BLaER1 (cell line): ENCODE data around the gene TCERG1L.

Source experiments
- H3K27ac ChIP-seq: shearing (Covaris generic); formaldehyde crosslinking; 2 replicates; pipeline ENCODE4 v1.8.1; 2022
- H3K27me3 ChIP-seq: shearing (Covaris generic); formaldehyde crosslinking; 2 replicates; pipeline ENCODE4 v1.8.1; 2022
- H3K36me3 ChIP-seq: shearing (Covaris generic); formaldehyde crosslinking; 2 replicates; pipeline ENCODE4 v1.8.1; 2022
- H3K4me1 ChIP-seq: shearing (Covaris generic); formaldehyde crosslinking; 2 replicates; pipeline ENCODE4 v1.8.1; 2022
- H3K4me2 ChIP-seq: shearing (Covaris generic); formaldehyde crosslinking; 2 replicates; pipeline ENCODE4 v1.8.1; 2022
- H3K4me3 ChIP-seq: shearing (Covaris generic); formaldehyde crosslinking; 2 replicates; pipeline ENCODE4 v1.8.1; 2022
- H3K9ac ChIP-seq: shearing (Covaris generic); formaldehyde crosslinking; 2 replicates; pipeline ENCODE4 v1.8.1; 2022
- H3K9me3 ChIP-seq: shearing (Covaris generic); formaldehyde crosslinking; 2 replicates; pipeline ENCODE4 v1.8.1; 2022
- H4K20me1 ChIP-seq: shearing (Covaris generic); formaldehyde crosslinking; 2 replicates; pipeline ENCODE4 v1.8.1; 2022
- Cebpa-rat ChIP-seq: shearing (Covaris generic); IDR thresholded peaks from 2 replicates; pipeline ENCODE4 v1.8.1; 2022

The TCERG1L gene

DNA sequence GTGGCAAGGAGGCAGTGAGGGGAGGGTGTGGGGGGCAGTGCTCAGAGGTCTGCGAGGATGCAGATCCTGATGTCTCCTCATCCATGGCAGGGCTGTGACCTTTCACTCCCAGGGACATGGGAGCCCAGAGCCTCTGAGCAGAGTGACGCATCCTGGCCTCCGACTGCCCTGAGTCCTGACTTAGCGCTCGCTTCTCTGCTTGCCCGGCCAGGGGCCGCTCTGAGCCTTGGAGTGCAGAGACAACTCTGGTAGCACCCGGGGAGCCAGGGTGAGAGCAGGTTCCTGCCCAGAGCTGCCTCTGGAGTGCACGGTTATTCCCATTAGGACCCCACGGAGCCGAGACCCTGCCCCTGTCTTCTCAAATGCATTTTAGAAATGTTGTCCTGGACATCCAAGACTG is 188.0 kb downstream of the TCERG1L start:
- H3K4me3 ChIP-seq = no peak overlapping the region
- peaks cover 78% of the 10 kb centered on the region for H3K4me1 ChIP-seq
- no peak overlapping the region for H3K9ac ChIP-seq
- H3K36me3 ChIP-seq = peaks cover 43% of the 10 kb centered on the region
- no peaks in the 10 kb centered on the region for H3K27me3 ChIP-seq
- H4K20me1 ChIP-seq = no peaks in the 10 kb centered on the region
- TF ChIP-seq Cebpa-rat = no peak
- no peak overlapping the region for H3K27ac ChIP-seq
- peaks cover 20% of the 10 kb centered on the region for H3K9me3 ChIP-seq
- no peak overlapping the region for H3K4me2 ChIP-seq

DNA sequence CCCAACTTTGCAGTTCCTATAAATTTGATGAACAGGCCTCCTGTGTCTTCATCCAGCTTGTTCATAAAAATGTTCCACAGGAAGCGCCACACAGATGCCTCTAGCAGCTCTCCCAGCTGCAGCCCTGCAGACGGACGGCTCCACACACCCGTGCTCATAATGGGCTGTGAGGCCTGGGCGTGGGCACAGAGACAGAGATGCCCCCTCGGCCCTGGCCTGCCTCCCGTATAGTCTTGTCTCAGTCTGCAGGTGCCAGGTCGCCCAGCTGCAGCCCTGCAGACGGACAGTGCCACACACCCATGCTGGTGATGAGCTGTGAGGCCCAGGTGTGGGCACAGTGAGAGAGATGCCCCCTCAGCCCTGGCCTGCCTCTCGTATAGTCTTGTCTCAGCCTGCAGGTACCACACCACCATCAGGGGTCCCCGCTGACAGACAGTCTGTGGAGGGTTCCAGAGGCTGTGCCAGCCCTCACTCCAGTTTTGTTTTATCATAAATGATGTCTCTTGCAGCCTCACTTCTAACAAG is 189.9 kb downstream of the TCERG1L start:
- Histone ChIP-seq H3K27ac (0 out of 2 replicates have a peak overlapping the region, but pooled peaks have one; percentile 0), H3K36me3 (peaks cover 58% of the 10 kb centered on the region), H3K4me3 (no peak overlapping the region), H4K20me1 (no peaks in the 10 kb centered on the region), H3K9me3 (peaks cover 38% of the 10 kb centered on the region), H3K27me3 (no peaks in the 10 kb centered on the region), H3K4me1 (peaks cover 78% of the 10 kb centered on the region), H3K9ac (no peak overlapping the region), H3K4me2 (peak overlapping the region; percentile 69)
- TF ChIP-seq Cebpa-rat = no peak

DNA sequence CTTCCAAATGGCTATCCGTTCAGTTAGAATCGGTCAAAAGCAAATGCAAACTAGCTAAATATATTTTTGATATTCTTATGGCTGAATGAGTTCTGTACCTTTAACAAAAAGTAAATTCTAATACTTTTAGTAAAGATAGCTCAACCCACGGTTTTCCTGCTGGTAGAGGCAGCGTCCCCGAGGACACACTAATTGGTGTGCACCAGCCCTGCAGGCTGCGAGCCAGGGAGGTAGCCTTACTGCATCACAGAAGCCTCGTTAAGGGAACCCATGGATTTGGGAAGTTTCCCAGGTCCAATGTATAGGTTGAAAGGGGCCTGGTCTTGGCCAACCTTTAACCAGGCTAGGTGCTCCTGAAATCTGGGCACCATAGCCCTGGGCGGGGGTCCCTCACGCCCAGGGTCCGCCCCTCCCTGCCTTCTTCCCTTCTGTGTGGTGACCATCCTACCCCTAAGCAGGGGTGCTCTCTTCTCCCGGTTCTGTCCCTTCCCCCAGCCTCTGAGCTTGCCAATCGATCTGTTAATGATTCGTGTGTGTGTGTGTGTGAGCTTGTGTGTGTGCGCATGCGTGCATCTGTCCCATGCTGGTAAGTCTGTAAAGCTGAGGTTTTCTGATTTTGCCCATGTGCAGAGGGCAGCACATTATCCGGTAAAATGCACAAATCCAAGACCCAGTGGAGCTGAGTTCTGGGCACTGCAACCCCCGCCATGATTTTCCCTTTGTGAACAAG is 191.7 kb downstream of the TCERG1L start:
- H3K36me3 ChIP-seq = peaks cover 54% of the 10 kb centered on the region
- H3K4me1 ChIP-seq = peaks cover 80% of the 10 kb centered on the region
- H3K27me3 ChIP-seq = no peaks in the 10 kb centered on the region
- no peak overlapping the region for H3K4me3 ChIP-seq
- H3K27ac ChIP-seq = no peak overlapping the region
- peak overlapping the region; percentile 69 for H3K4me2 ChIP-seq
- no peak for TF ChIP-seq Cebpa-rat
- H4K20me1 ChIP-seq = no peaks in the 10 kb centered on the region
- no peak overlapping the region for H3K9ac ChIP-seq
- peaks cover 44% of the 10 kb centered on the region for H3K9me3 ChIP-seq

DNA sequence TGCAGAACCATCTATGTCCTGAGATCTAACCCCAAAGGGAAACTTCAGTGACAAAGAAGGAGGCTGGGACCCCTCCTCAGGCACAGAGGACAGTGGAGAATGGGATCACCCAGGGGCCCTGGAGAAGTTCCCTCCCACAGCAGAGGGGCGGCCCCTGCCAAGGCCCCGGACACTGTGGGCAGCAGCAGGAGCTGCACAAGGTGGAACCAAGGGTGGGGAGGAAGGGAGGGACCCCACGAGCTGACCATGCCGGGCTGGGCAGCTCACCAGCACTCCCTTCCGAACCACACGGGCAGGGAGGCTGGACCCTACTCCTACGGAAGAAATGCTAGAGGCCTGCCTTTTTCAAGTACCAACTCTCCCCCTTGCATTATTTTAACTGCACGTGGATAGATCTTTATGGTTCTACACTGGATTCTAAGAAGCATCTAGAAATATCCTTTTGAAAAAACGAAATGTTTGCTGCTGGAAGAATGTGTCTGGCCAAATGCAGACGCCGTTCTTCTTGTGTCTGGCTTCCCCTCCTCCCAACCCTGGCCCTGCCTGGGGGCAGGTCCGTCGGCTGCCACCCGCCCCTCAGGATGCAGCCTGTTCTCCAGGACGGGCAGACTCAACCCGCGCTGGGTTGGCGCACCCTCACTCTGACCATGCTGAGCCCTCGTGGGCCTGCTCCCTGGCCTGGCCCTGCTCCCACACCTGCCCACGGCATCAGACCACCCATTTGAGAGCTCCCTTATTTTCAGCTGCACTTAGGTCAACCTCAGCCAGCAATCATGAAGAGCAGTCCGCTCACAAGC is 193.9 kb downstream of the TCERG1L start:
- Histone ChIP-seq H3K9me3 (peaks cover 30% of the 10 kb centered on the region), H3K4me1 (peaks cover 94% of the 10 kb centered on the region), H3K4me3 (no peak overlapping the region), H3K36me3 (peaks cover 50% of the 10 kb centered on the region), H3K4me2 (peak overlapping the region; percentile 69), H4K20me1 (no peaks in the 10 kb centered on the region), H3K9ac (no peak overlapping the region), H3K27me3 (no peaks in the 10 kb centered on the region), H3K27ac (peak overlapping the region; percentile 57)
- TF ChIP-seq Cebpa-rat = no peak

DNA sequence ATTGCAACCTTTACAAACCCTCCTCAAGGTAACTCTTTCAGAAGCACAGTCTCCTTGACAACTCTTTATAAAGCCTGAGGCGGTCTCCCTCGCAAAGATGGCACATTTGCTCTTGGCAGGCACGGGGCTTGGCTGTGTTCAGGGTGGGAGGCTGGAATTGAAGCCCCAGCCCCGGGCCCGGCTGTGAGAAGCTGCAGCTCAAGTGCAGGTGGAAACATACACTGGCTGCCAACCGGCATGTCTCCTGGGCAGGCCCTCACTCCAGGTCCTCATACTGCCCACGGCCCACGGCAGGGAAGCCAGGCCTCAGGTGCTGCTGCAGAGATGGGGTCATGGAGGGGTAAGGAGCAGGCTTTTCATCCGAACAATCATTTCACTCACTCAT is 194.5 kb downstream of the TCERG1L start:
- Histone ChIP-seq H3K9me3 (peaks cover 24% of the 10 kb centered on the region), H4K20me1 (no peaks in the 10 kb centered on the region), H3K36me3 (peaks cover 47% of the 10 kb centered on the region), H3K4me1 (peaks cover 89% of the 10 kb centered on the region), H3K4me3 (no peak overlapping the region), H3K4me2 (peak overlapping the region; percentile 69), H3K27ac (peak overlapping the region; percentile 57), H3K9ac (no peak overlapping the region), H3K27me3 (no peaks in the 10 kb centered on the region)
- no peak for TF ChIP-seq Cebpa-rat

DNA sequence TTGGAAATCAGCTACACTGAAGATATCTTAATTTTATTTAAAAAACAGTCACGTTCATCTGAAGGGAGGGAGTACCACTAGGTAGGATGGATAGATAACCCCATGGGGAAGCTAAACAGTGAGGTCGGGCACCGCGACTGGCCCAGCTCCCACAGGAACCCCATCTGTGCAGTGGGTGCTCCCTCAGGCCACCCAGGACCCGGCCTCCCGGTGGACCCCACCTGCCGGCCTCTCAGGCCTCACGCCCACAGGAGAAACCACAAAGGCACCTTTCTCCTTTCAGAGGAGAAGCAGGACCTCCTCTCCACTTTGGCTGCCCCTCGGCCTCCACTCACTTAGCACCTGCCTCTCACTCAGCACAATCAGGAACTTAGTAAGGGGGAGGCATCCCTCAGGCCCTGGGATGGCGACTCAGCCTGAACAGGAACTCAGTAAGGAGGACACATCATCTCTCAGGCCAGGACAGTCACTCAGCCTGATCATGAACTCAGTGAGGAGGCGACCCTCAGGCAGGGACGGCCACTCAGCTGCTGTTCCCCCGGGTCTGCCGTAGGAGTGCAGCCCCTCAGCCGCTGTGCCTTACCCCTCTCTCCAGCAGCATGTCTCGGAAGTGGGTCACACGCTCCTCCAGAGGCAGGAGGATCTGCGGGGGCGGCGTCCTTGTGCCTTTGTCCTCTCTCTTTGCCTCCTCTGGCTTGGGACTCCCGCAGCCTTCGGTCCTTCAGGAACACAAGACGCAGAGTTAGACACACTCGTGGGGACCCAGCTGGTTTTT is 195.1 kb downstream of the TCERG1L start:
- Histone ChIP-seq H3K9ac (peak overlapping the region; percentile 11; the same call in 1 of the 2 replicates), H3K4me2 (peak overlapping the region; percentile 69), H3K27me3 (no peaks in the 10 kb centered on the region), H3K4me1 (peaks cover 83% of the 10 kb centered on the region), H4K20me1 (no peaks in the 10 kb centered on the region), H3K27ac (peak overlapping the region; percentile 57), H3K4me3 (no peak overlapping the region), H3K36me3 (peaks cover 49% of the 10 kb centered on the region), H3K9me3 (peaks cover 24% of the 10 kb centered on the region)
- TF ChIP-seq Cebpa-rat = no peak

DNA sequence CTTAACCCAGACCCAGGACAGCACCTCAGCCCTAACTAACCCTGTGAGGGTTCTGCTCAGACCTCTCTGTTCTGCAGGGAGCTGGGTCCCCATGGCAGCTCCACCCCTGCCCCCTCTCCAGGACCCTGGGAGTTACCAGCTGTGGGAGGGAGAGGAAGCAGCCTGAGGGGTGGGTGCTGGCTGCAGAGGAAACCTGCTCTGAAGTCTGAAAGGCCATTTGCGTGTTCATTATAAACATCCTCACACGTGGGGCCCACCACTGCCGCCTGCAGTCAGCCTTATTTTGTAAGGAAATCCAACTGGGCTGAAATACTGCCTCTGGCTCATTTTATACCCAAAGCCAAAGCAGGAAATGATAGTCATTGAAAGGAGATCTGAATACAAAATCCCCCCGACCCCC is 195.7 kb downstream of the TCERG1L start:
- Histone ChIP-seq H4K20me1 (no peaks in the 10 kb centered on the region), H3K9ac (no peak overlapping the region; the same call in 1 of the 2 replicates), H3K4me2 (peak overlapping the region; percentile 69), H3K9me3 (peaks cover 24% of the 10 kb centered on the region), H3K4me3 (no peak overlapping the region), H3K27me3 (no peaks in the 10 kb centered on the region), H3K27ac (peak overlapping the region; percentile 57), H3K4me1 (peaks cover 77% of the 10 kb centered on the region), H3K36me3 (peaks cover 51% of the 10 kb centered on the region)
- no peak for TF ChIP-seq Cebpa-rat

DNA sequence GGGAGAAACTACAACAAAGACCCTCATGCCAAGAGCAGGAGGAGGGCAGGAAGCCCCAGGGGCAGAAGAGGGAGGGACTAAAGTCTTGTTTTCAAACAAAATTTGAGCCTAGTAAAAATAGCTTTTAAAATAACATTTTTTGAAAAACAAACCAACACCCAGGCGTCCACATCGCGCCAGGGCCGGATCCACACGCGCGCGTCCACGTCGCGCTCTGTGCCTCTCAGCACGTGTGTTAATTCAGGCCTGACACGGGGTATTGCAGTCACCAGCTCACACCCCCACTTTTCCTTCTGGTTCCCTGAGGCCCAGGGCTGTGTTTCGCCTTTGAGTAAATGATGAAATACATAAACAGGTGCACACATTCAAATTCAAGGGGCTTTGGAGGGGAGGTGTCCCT is 196.2 kb downstream of the TCERG1L start:
- peaks cover 55% of the 10 kb centered on the region for H3K36me3 ChIP-seq
- peak overlapping the region; percentile 69 for H3K4me2 ChIP-seq
- H3K27ac ChIP-seq = peak overlapping the region; percentile 57
- no peak overlapping the region for H3K4me3 ChIP-seq
- no peaks in the 10 kb centered on the region for H3K27me3 ChIP-seq
- H3K9me3 ChIP-seq = peaks cover 25% of the 10 kb centered on the region
- H3K4me1 ChIP-seq = peaks cover 72% of the 10 kb centered on the region
- peak overlapping the region; percentile 12; the same call in 1 of the 2 replicates for H3K9ac ChIP-seq
- no peak for TF ChIP-seq Cebpa-rat
- H4K20me1 ChIP-seq = no peaks in the 10 kb centered on the region

DNA sequence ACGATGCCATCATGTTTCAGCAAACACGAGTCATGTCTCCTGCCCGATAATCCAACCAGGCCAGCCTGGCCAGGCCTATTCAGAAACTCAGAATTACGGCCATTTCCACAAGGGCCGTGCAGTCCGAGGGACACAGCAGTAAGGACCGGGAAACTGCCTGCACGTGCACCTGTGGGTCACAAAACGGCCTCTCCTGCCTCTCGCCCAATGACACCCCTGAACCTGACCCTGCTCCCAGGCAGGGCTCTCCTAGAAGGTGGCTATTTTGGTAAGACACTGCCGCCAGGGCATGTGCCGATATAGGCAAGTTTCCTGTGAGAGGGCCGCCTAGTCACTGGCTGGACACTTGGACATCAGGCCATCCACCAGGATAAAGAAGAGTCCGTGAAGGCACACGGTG is 196.7 kb downstream of the TCERG1L start:
- Histone ChIP-seq H3K9me3 (peaks cover 30% of the 10 kb centered on the region), H3K27ac (peak overlapping the region; percentile 57), H3K4me2 (peak overlapping the region; percentile 69), H3K9ac (peak overlapping the region; percentile 12; the same call in 1 of the 2 replicates), H3K27me3 (no peaks in the 10 kb centered on the region), H3K36me3 (peaks cover 60% of the 10 kb centered on the region), H3K4me3 (no peak overlapping the region), H3K4me1 (peaks cover 67% of the 10 kb centered on the region), H4K20me1 (no peaks in the 10 kb centered on the region)
- TF ChIP-seq Cebpa-rat = no peak
